SK-N-SH (cell line): Measurements from ENCODE around the gene KMT2C.

Experiments
- CHD2 ChIP-seq: fragments of 150-350 bp; IDR thresholded peaks from 2 replicates; pipeline ENCODE4 v1.6.1; 2018; ENCODE audit warnings: low read length; ENCODE audit not compliant: partially characterized antibody
- ELF1 ChIP-seq: IDR thresholded peaks from 2 replicates; pipeline ENCODE4 v1.4.0; 2012
- EP300 ChIP-seq, 2 experiments: IDR thresholded peaks; 2 replicates each; pipeline versions ENCODE4 v1.4.0 to v1.6.1; 2012; ENCODE audit warnings: borderline replicate concordance in 1 of 2, low read depth in 1 of 2, low read length in 1 of 2
- EZH2phosphoT487 ChIP-seq: fragments of 200-600 bp; sonication (generic); IDR thresholded peaks from 2 replicates; pipeline ENCODE4 v1.6.1; 2017; ENCODE audit warnings: low read depth, mixed run types, mild to moderate bottlenecking, antibody characterized with exemption, moderate library complexity, borderline replicate concordance
- GABPA ChIP-seq: IDR thresholded peaks from 2 replicates; pipeline ENCODE4 v1.4.0; 2012; ENCODE audit warnings: low read depth, mild to moderate bottlenecking
- GATA2 ChIP-seq: sonication (generic); formaldehyde crosslinking; IDR thresholded peaks from 2 replicates; pipeline ENCODE4 v1.5.0; 2020; ENCODE audit warnings: mild to moderate bottlenecking, missing genetic modification reagents
- POLR2AphosphoS5 ChIP-seq: IDR thresholded peaks from 2 replicates; pipeline ENCODE4 v1.6.1; 2012; ENCODE audit warnings: low read depth, low read length
- RAD21 ChIP-seq: IDR thresholded peaks from 2 replicates; pipeline ENCODE4 v1.6.1; 2012; ENCODE audit warnings: mild to moderate bottlenecking, low read length
- RXRA ChIP-seq: IDR thresholded peaks from 2 replicates; pipeline ENCODE4 v1.4.0; 2012; ENCODE audit warnings: low read depth, mild to moderate bottlenecking, borderline replicate concordance
- TAF1 ChIP-seq: IDR thresholded peaks from 2 replicates; pipeline ENCODE4 v1.6.1; 2012; ENCODE audit warnings: low read depth, mild to moderate bottlenecking, low read length, moderate library complexity, borderline replicate concordance
- TCF12 ChIP-seq: IDR thresholded peaks from 2 replicates; pipeline ENCODE4 v1.4.0; 2012
- TF ChIP-seq, protein P1 (sequence below): fragments of 200-600 bp; sonication (generic); IDR thresholded peaks from 2 replicates; pipeline ENCODE4 v1.6.1; 2017; ENCODE audit warnings: antibody characterized with exemption, mild to moderate bottlenecking, moderate library complexity
- TF ChIP-seq, protein P2 (sequence below): IDR thresholded peaks from 2 replicates; pipeline ENCODE4 v1.4.0; 2012; ENCODE audit warnings: low read depth, borderline replicate concordance
- TF ChIP-seq, protein P3 (sequence below): IDR thresholded peaks from 2 replicates; pipeline ENCODE4 v1.4.0; 2012; ENCODE audit warnings: low read depth

DNA sequence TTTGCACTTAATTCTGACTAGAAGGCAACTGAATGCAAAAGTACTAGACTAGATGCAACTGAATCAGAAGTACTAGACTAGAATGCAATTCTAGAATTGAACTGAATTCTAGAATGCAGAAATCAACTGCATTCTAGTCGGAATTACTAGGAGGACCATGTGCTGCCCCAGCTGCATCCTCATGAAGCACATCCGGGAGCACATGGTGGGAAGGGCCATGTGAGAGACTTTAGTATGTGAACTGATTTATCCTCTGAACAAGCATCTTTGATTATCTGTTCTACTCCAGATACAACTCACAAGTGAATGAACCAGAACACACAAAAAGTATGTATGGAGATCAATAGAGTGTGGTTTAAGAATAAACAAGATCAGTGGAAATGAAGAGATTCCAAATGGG lies 295.2 kb downstream of the KMT2C start:
- TF ChIP-seq RXRA, result no peak
- TF ChIP-seq, protein P1, sequence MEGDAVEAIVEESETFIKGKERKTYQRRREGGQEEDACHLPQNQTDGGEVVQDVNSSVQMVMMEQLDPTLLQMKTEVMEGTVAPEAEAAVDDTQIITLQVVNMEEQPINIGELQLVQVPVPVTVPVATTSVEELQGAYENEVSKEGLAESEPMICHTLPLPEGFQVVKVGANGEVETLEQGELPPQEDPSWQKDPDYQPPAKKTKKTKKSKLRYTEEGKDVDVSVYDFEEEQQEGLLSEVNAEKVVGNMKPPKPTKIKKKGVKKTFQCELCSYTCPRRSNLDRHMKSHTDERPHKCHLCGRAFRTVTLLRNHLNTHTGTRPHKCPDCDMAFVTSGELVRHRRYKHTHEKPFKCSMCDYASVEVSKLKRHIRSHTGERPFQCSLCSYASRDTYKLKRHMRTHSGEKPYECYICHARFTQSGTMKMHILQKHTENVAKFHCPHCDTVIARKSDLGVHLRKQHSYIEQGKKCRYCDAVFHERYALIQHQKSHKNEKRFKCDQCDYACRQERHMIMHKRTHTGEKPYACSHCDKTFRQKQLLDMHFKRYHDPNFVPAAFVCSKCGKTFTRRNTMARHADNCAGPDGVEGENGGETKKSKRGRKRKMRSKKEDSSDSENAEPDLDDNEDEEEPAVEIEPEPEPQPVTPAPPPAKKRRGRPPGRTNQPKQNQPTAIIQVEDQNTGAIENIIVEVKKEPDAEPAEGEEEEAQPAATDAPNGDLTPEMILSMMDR, result no peak
- TF ChIP-seq EP300 (IDR thresholded peaks at IDR 0.05; ENCODE audit: borderline replicate concordance in 1 of 2, low read depth in 1 of 2, low read length in 1 of 2), result no peak
- TF ChIP-seq GATA2 (CRISPR knock-in tag), result no peak
- no peak for TF ChIP-seq GABPA
- TF ChIP-seq TAF1, result no peak
- TF ChIP-seq POLR2AphosphoS5, result no peak
- TF ChIP-seq, protein P2, sequence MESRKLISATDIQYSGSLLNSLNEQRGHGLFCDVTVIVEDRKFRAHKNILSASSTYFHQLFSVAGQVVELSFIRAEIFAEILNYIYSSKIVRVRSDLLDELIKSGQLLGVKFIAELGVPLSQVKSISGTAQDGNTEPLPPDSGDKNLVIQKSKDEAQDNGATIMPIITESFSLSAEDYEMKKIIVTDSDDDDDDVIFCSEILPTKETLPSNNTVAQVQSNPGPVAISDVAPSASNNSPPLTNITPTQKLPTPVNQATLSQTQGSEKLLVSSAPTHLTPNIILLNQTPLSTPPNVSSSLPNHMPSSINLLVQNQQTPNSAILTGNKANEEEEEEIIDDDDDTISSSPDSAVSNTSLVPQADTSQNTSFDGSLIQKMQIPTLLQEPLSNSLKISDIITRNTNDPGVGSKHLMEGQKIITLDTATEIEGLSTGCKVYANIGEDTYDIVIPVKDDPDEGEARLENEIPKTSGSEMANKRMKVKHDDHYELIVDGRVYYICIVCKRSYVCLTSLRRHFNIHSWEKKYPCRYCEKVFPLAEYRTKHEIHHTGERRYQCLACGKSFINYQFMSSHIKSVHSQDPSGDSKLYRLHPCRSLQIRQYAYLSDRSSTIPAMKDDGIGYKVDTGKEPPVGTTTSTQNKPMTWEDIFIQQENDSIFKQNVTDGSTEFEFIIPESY, result no peak
- TF ChIP-seq TCF12, result no peak
- TF ChIP-seq RAD21, result no peak
- no peak for TF ChIP-seq EZH2phosphoT487
- TF ChIP-seq CHD2, result no peak
- TF ChIP-seq, protein P3, sequence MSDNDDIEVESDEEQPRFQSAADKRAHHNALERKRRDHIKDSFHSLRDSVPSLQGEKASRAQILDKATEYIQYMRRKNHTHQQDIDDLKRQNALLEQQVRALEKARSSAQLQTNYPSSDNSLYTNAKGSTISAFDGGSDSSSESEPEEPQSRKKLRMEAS, result no peak
- no peak for TF ChIP-seq ELF1
